Measurements from ENCODE around the gene FBXW7.

The FBXW7 gene

GRCh38 chr4:152556834-152557233 is 20.9 kb upstream of the FBXW7 start:
- TF ChIP-seq SIN3A (IDR thresholded peaks at IDR 0.05; ENCODE audit: borderline replicate concordance, insufficient read depth, low read length) (no peak), TAF1 (IDR thresholded peaks at IDR 0.05; ENCODE audit: borderline replicate concordance, insufficient read depth, low read length) (no peak), REST (IDR thresholded peaks at IDR 0.05; ENCODE audit: insufficient read depth in 1 of 2, low read depth in 2 of 2, low read length in 2 of 2) (no peak), POLR2AphosphoS5 (IDR thresholded peaks at IDR 0.05; ENCODE audit: low read depth, low read length) (no peak), FOXP2 (optimal IDR thresholded peaks at IDR 0.05; ENCODE audit: borderline replicate concordance, extremely low read depth, extremely low read length, insufficient read depth) (no peak)

- no peak for TF ChIP-seq TAF1 (IDR thresholded peaks at IDR 0.05; ENCODE audit: borderline replicate concordance, insufficient read depth, low read length)
- no peak for TF ChIP-seq REST (IDR thresholded peaks at IDR 0.05; ENCODE audit: insufficient read depth in 1 of 2, low read depth in 2 of 2, low read length in 2 of 2)
- TF ChIP-seq FOXP2 (optimal IDR thresholded peaks at IDR 0.05; ENCODE audit: borderline replicate concordance, extremely low read depth, extremely low read length, insufficient read depth) = no peak
- TF ChIP-seq POLR2AphosphoS5 (IDR thresholded peaks at IDR 0.05; ENCODE audit: low read depth, low read length) = no peak
- TF ChIP-seq SIN3A (IDR thresholded peaks at IDR 0.05; ENCODE audit: borderline replicate concordance, insufficient read depth, low read length) = no peak
Observed at GRCh38 chr4:152556283-152556682, 20.4 kb upstream of the FBXW7 start.

DNA sequence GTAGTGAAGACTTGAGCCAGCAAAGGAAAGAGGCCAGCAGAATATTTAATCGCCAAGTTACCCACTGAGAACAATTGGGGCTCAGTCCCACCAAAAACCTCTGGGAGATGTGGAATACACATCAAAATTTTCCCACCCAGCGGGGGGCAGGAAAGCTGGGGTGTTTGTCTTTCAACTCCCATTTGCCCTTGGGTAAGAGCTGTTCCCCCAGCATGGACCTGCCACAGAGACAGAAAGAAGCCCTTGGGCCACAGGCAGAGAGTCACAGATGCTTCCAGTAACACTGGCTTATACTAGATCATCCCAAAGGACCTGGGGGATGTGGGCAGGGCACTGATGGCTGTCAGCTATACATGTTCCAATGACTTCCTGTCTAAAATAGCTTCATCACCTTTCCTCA is 18.9 kb upstream of the FBXW7 start:
- TF ChIP-seq TAF1 (IDR thresholded peaks at IDR 0.05; ENCODE audit: borderline replicate concordance, insufficient read depth, low read length) (no peak), POLR2AphosphoS5 (IDR thresholded peaks at IDR 0.05; ENCODE audit: low read depth, low read length) (no peak), FOXP2 (optimal IDR thresholded peaks at IDR 0.05; ENCODE audit: borderline replicate concordance, extremely low read depth, extremely low read length, insufficient read depth) (no peak), SIN3A (IDR thresholded peaks at IDR 0.05; ENCODE audit: borderline replicate concordance, insufficient read depth, low read length) (no peak), REST (IDR thresholded peaks at IDR 0.05; ENCODE audit: insufficient read depth in 1 of 2, low read depth in 2 of 2, low read length in 2 of 2) (no peak)

GRCh38 chr4:152545088-152545487 is 9.2 kb upstream of the FBXW7 start:
- TF ChIP-seq REST (IDR thresholded peaks at IDR 0.05; ENCODE audit: insufficient read depth in 1 of 2, low read depth in 2 of 2, low read length in 2 of 2) (no peak), SIN3A (IDR thresholded peaks at IDR 0.05; ENCODE audit: borderline replicate concordance, insufficient read depth, low read length) (no peak), TAF1 (IDR thresholded peaks at IDR 0.05; ENCODE audit: borderline replicate concordance, insufficient read depth, low read length) (no peak), FOXP2 (optimal IDR thresholded peaks at IDR 0.05; ENCODE audit: borderline replicate concordance, extremely low read depth, extremely low read length, insufficient read depth) (no peak), POLR2AphosphoS5 (IDR thresholded peaks at IDR 0.05; ENCODE audit: low read depth, low read length) (no peak)

DNA sequence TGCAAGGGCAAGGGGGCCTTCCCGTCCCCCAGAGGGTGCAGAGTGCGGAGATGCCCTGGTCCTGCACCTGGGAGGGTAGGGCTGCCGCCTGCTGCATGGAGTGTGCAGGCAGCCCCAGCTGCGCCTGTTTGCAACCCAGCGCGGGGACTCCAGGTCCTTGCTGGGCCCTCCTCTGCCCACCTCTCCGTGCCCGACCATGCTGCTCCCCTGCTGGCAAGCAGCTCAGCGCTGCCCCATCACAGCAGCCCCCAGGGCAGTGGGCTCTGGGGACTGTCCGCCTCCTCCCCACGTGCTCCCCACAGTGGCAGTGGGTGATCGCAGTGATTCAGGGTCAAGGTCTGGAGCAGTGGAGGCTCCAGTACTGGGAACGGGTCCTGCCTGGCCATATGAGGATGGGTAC is 5.0 kb upstream of the FBXW7 start:
- no peak for TF ChIP-seq TAF1 (IDR thresholded peaks at IDR 0.05; ENCODE audit: borderline replicate concordance, insufficient read depth, low read length)
- TF ChIP-seq FOXP2 (optimal IDR thresholded peaks at IDR 0.05; ENCODE audit: borderline replicate concordance, extremely low read depth, extremely low read length, insufficient read depth) = no peak
- TF ChIP-seq POLR2AphosphoS5 (IDR thresholded peaks at IDR 0.05; ENCODE audit: low read depth, low read length) = no peak
- no peak for TF ChIP-seq REST (IDR thresholded peaks at IDR 0.05; ENCODE audit: insufficient read depth in 1 of 2, low read depth in 2 of 2, low read length in 2 of 2)
- no peak for TF ChIP-seq SIN3A (IDR thresholded peaks at IDR 0.05; ENCODE audit: borderline replicate concordance, insufficient read depth, low read length)

Data from PFSK-1 (cell line).